Lung (tissue), 12 donors: ENCODE data around the gene SLTM. TPM values are rescaled to one million over a fixed set of nuclear protein-coding genes. Genes with fewer than 3 reads are reported as not detected.

Source experiments
- ATAC-seq: fragments of 200-7000 bp; cut with Tn5 transposase; one replicate; pipeline ENCODE4 v1.9.1; 2020; ENCODE audit warnings: moderate number of reproducible peaks; ENCODE audit not compliant: insufficient read depth, low FRiP score
- DNase-seq, 3 donors: peaks; one replicate each; pipeline ENCODE4 v3.0.0-alpha.2; 2013 to 2017
- H3K27ac ChIP-seq, 2 donors: one replicate each; pipeline ENCODE4 v1.5.1; 2013; ENCODE audit warnings: mild to moderate bottlenecking in 2 of 2, moderate library complexity in 2 of 2, control low read depth in 1 of 2, inconsistent platforms in 1 of 2, low read depth in 1 of 2, low read length in 1 of 2
- H3K27me3 ChIP-seq, 3 donors: one replicate each; pipeline ENCODE4 v1.5.1; 2013; ENCODE audit warnings: low read length in 2 of 3; ENCODE audit not compliant: control insufficient read depth in 3 of 3, insufficient read depth in 3 of 3
- H3K36me3 ChIP-seq, 4 donors: one replicate each; pipeline ENCODE4 v1.5.1; 2013; ENCODE audit warnings: low read length in 4 of 4, mild to moderate bottlenecking in 1 of 4, moderate library complexity in 1 of 4; ENCODE audit not compliant: control insufficient read depth in 4 of 4, insufficient read depth in 4 of 4
- H3K4me1 ChIP-seq, 5 donors: one replicate each; pipeline ENCODE4 v1.5.1; 2013; ENCODE audit warnings: low read length in 5 of 5, mild to moderate bottlenecking in 2 of 5, moderate library complexity in 1 of 5; ENCODE audit not compliant: control insufficient read depth in 5 of 5, insufficient read depth in 5 of 5
- H3K4me3 ChIP-seq: one replicate; pipeline ENCODE4 v1.5.1; 2013; ENCODE audit warnings: mild to moderate bottlenecking, control low read depth, moderate library complexity
- H3K9ac ChIP-seq, 2 donors: one replicate each; pipeline ENCODE4 v1.5.1; 2013; ENCODE audit warnings: low read length in 2 of 2, control low read depth in 1 of 2; ENCODE audit not compliant: insufficient read depth in 1 of 2
- H3K9me3 ChIP-seq, 4 donors: one replicate each; pipeline ENCODE4 v1.5.1; 2013; ENCODE audit warnings: low read length in 3 of 4, mild to moderate bottlenecking in 1 of 4, moderate library complexity in 1 of 4; ENCODE audit not compliant: control insufficient read depth in 4 of 4, insufficient read depth in 3 of 4
- CTCF ChIP-seq: IDR thresholded peaks from 2 replicates; pipeline ENCODE4 v1.5.1; 2012; ENCODE audit warnings: mild to moderate bottlenecking; ENCODE audit errors: control extremely low read depth, extremely low read depth
- WGBS, 2 donors: extraction: QIAGEN DNeasy Blood & Tissue Kit; methylation state at CpG; one replicate each; pipeline ENCODE4 v1.1.7; 2013; 5-methylcytosine and 5-hydroxymethylcytosine counted together
- polyA plus RNA-seq, 2 donors: library from polyadenylated mRNA; stranded (reverse); fragments of 200-250 nt; gene quantifications; one replicate each; pipeline ENCODE4 v1.2.1, GENCODE V29; 2013
- total RNA-seq, 2 donors: library from RNA; depleted of rRNA in 1 of 2; stranded (reverse); fragments of >200 nt in 1 of 2; gene quantifications; one replicate each; pipeline ENCODE4 v1.2.1, GENCODE V29; 2014 to 2021
- donor health status: control.
- donor health status: control.
- donor health status: Bipolar disorder and iron deficiency.
- donor health status: healthy.
- donor health status: DM: yes; HTN: yes; CAD: no.

The SLTM gene
- total and polyA plus RNA-seq, 4 donors = 46.0 to 164 (median 67.4) TPM

GRCh38 chr15:58916962-58917361 is 16.5 kb downstream of the SLTM start:
- Histone ChIP-seq H3K4me3 (no peak overlapping the region), H3K9me3 (no peaks in the 10 kb centered on the region), H3K27me3 (no peaks in the 10 kb centered on the region), H3K9ac (no peak overlapping the region), H3K27ac (no peak overlapping the region), H3K36me3 (peaks cover 4 to 20% (median 11%) of the 10 kb centered on the region in 4 donors), H3K4me1 (peaks cover 0 to 5% (median 4%) of the 10 kb centered on the region in 5 donors)
- DNase-seq = no peak
- no peak for TF ChIP-seq CTCF
- no peak for ATAC-seq
- WGBS, 2 donors = 98% methylated on average over 2 of the region's 2 CpGs

- no peak for TF ChIP-seq CTCF
- Histone ChIP-seq H3K9me3 (no peaks in the 10 kb centered on the region), H3K4me1 (peaks cover 0 to 4% (median 0%) of the 10 kb centered on the region in 5 donors), H3K27ac (no peak overlapping the region), H3K36me3 (peaks cover 6 to 29% (median 17%) of the 10 kb centered on the region in 4 donors), H3K9ac (no peak overlapping the region), H3K4me3 (no peak overlapping the region), H3K27me3 (no peaks in the 10 kb centered on the region)
- WGBS, 2 donors = 92 to 94% methylated on average over 4 of the region's 4 CpGs
- no peak for ATAC-seq
- no peak for DNase-seq
These were observed 23.0 kb downstream of the SLTM start for GRCh38 chr15:58910456-58910855.

GRCh38 chr15:58909616-58910015 is 23.9 kb downstream of the SLTM start:
- peaks cover 3 to 24% (median 17%) of the 10 kb centered on the region in 4 donors for H3K36me3 ChIP-seq
- no peaks in the 10 kb centered on the region for H3K27me3 ChIP-seq
- ATAC-seq = no peak
- H3K9me3 ChIP-seq = no peaks in the 10 kb centered on the region
- WGBS, 2 donors = 94 to 96% methylated on average over 1 of the region's 1 CpG
- no peak overlapping the region for H3K9ac ChIP-seq
- TF ChIP-seq CTCF = no peak
- no peak for DNase-seq
- peaks cover 0 to 4% (median 0%) of the 10 kb centered on the region in 5 donors for H3K4me1 ChIP-seq
- no peak overlapping the region for H3K27ac ChIP-seq
- H3K4me3 ChIP-seq = no peak overlapping the region
